DOHH2 (cell line): ENCODE results near the gene RASD2.

Experiments used
- H3F3A ChIP-seq: fragments of 200-600 bp; sonication (generic), shearing (Covaris generic); 2 replicates; pipeline ENCODE4 v1.6.0; 2016; ENCODE audit warnings: antibody characterized with exemption, mild to moderate bottlenecking; ENCODE audit not compliant: control insufficient read depth, insufficient read depth
- H3K27ac ChIP-seq: fragments of 200-600 bp; sonication (generic); 2 replicates; pipeline ENCODE4 v1.5.1; 2014; ENCODE audit warnings: low read depth, mild to moderate bottlenecking, low read length, moderate library complexity
- H3K27me3 ChIP-seq: fragments of 200-600 bp; sonication (generic); 2 replicates; pipeline ENCODE4 v1.6.1; 2014; ENCODE audit warnings: mild to moderate bottlenecking, low read length, mixed read lengths; ENCODE audit not compliant: control insufficient read depth
- H3K36me3 ChIP-seq: fragments of 200-600 bp; sonication (generic); 2 replicates; pipeline ENCODE4 v1.6.1; 2014; ENCODE audit warnings: mild to moderate bottlenecking, low read length, moderate library complexity, mixed read lengths; ENCODE audit not compliant: control insufficient read depth
- H3K4me1 ChIP-seq: fragments of 200-600 bp; sonication (generic); 2 replicates; pipeline ENCODE4 v1.6.1; 2014; ENCODE audit warnings: mild to moderate bottlenecking, low read length, mixed read lengths; ENCODE audit not compliant: control insufficient read depth
- H3K4me2 ChIP-seq: fragments of 200-600 bp; sonication (generic); 2 replicates; pipeline ENCODE4 v1.6.0; 2014; ENCODE audit warnings: mild to moderate bottlenecking, low read length, moderate library complexity
- H3K4me3 ChIP-seq: fragments of 200-600 bp; sonication (generic); 2 replicates; pipeline ENCODE4 v1.5.1; 2014; ENCODE audit warnings: mild to moderate bottlenecking, low read length, mixed read lengths
- H3K79me2 ChIP-seq: fragments of 200-600 bp; sonication (generic); 2 replicates; pipeline ENCODE4 v1.6.1; 2014; ENCODE audit warnings: mild to moderate bottlenecking, low read length, mixed read lengths; ENCODE audit not compliant: control insufficient read depth
- H3K9me2 ChIP-seq: fragments of 200-600 bp; sonication (generic); replicated peaks from 2 replicates; pipeline ENCODE4 v1.6.1; 2014; ENCODE audit warnings: mild to moderate bottlenecking, low read length, mixed read lengths; ENCODE audit not compliant: control insufficient read depth
- H3K9me3 ChIP-seq: fragments of 200-600 bp; sonication (generic); 2 replicates; pipeline ENCODE4 v1.6.1; 2014; ENCODE audit warnings: antibody characterized with exemption, low read length, mixed read lengths; ENCODE audit not compliant: control insufficient read depth, insufficient read depth
- H4K20me1 ChIP-seq: fragments of 200-600 bp; sonication (generic); 2 replicates; pipeline ENCODE4 v1.6.0; 2014; ENCODE audit warnings: low read depth, mild to moderate bottlenecking, antibody characterized with exemption, low read length, moderate library complexity; ENCODE audit not compliant: control insufficient read depth, insufficient read depth
- EZH2phosphoT487 ChIP-seq: fragments of 200-600 bp; sonication (generic); IDR thresholded peaks from 2 replicates; pipeline ENCODE4 v1.6.1; 2017; ENCODE audit warnings: borderline replicate concordance, mild to moderate bottlenecking, antibody characterized with exemption, low read length, moderate library complexity, mixed read lengths
- TF ChIP-seq, protein P1 (sequence below): fragments of 200-600 bp; sonication (generic); IDR thresholded peaks from one replicate; pipeline ENCODE4 v1.5.1; 2014; ENCODE audit warnings: antibody characterized with exemption, mild to moderate bottlenecking, low read depth, low read length; ENCODE audit not compliant: poor library complexity, severe bottlenecking

RASD2 gene

DNA sequence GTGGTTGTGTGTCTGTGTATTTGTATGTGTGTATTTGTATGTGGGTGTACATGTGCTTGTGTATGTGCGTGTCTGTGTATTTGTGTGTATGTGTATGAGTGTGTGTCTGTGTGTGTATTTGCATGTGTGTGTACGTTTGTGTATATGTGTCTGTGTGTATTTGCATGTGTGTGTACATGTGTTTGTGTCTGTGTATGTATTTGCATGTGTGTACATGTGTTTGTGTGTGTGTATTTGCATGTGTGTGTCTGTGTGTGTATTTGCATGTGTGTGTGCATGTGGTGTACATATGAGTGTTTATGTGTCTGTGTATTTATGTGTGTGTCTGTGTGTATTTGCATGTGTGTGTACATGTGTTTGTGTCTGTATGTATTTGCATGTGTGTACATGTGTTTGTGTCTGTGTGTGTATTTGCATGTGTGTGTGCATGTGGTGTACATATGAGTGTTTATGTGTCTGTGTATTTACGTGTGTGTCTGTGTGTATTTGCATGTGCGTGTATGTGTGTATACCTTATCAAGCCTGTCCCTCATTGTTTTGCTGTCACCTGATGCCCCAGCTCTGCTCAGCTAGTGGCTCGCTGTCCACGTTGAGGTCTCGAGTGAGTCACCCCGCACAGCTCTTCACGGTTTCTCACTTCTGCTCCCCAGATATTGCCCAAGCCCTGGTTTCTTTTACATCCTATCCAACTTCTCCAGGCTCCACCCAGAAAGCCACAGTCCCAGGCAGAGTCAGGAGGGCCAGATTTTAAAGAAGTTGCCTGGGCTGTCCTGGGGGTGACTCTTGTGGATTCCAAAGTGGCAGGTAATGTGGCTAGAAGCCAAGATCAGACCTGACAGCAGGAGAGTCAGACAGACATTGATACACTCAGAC lies 61.3 kb downstream of the RASD2 start:
- H3K27ac ChIP-seq: no peak overlapping the region
- H3K9me2 ChIP-seq: no peaks in the 10 kb centered on the region
- peaks cover 5% of the 10 kb centered on the region for H3F3A ChIP-seq
- peaks cover 8% of the 10 kb centered on the region for H3K27me3 ChIP-seq
- H3K4me2 ChIP-seq: no peak overlapping the region
- peaks cover 6% of the 10 kb centered on the region; the same call in 1 of the 2 replicates for H3K9me3 ChIP-seq
- no peaks in the 10 kb centered on the region for H4K20me1 ChIP-seq
- no peaks in the 10 kb centered on the region for H3K36me3 ChIP-seq
- H3K4me3 ChIP-seq: no peak overlapping the region
- no peaks in the 10 kb centered on the region for H3K4me1 ChIP-seq
- TF ChIP-seq, protein P1, sequence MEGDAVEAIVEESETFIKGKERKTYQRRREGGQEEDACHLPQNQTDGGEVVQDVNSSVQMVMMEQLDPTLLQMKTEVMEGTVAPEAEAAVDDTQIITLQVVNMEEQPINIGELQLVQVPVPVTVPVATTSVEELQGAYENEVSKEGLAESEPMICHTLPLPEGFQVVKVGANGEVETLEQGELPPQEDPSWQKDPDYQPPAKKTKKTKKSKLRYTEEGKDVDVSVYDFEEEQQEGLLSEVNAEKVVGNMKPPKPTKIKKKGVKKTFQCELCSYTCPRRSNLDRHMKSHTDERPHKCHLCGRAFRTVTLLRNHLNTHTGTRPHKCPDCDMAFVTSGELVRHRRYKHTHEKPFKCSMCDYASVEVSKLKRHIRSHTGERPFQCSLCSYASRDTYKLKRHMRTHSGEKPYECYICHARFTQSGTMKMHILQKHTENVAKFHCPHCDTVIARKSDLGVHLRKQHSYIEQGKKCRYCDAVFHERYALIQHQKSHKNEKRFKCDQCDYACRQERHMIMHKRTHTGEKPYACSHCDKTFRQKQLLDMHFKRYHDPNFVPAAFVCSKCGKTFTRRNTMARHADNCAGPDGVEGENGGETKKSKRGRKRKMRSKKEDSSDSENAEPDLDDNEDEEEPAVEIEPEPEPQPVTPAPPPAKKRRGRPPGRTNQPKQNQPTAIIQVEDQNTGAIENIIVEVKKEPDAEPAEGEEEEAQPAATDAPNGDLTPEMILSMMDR: no peak
- TF ChIP-seq EZH2phosphoT487: no peak
- H3K79me2 ChIP-seq: no peaks in the 10 kb centered on the region
